Measurements from ENCODE around the gene IPCEF1. TPM values are rescaled to one million over a fixed set of nuclear protein-coding genes. Genes with fewer than 3 reads are reported as not detected.

IPCEF1 gene
- total RNA-seq, 1 experiment from 2014 or later: 0.48 TPM

- peaks cover 16 to 24% of the 10 kb centered on the region in 2 experiments for H3K9me3 Mint-ChIP-seq
- no CpG with 5 or more reads among the region's 2 CpGs for WGBS (ENCODE audit: extremely low coverage, insufficient read length, low lambda C conversion rate)
These were observed 186.5 kb downstream of the IPCEF1 start for GRCh38 chr6:154170106-154170505.

More at GRCh38 chr6:154170106-154170505, 186.5 kb downstream of the IPCEF1 start:
- H3K36me3 Mint-ChIP-seq (ENCODE audit: insufficient read depth in 1 of 3, low read depth in 3 of 3): peaks cover 0 to 4% (median 4%) of the 10 kb centered on the region in 3 experiments; a peak in 5 of 7 replicates
- H3K4me3 Mint-ChIP-seq: no peak overlapping the region
- Histone ChIP-seq H3K4me2 (ENCODE audit: insufficient read depth, insufficient read length, low read length) (no peak overlapping the region), H2BK12ac (ENCODE audit: insufficient read length, low read depth, low read length) (no peak overlapping the region), H3K14ac (ENCODE audit: insufficient read depth, low read length) (no peak overlapping the region), H3K4me1 (ENCODE audit: insufficient read depth, low read length) (no peaks in the 10 kb centered on the region), H4K20me1 (ENCODE audit: control insufficient read depth, insufficient read depth, insufficient read length) (no peaks in the 10 kb centered on the region), H3K9me3 (ENCODE audit: control insufficient read depth, low read depth, low read length) (no peaks in the 10 kb centered on the region), H3K9ac (ENCODE audit: extremely low read depth, insufficient read length, low read length) (no peak overlapping the region), H3K79me2 (ENCODE audit: insufficient read depth, low read length) (no peaks in the 10 kb centered on the region), H4K91ac (ENCODE audit: insufficient read length, low read depth, low read length) (no peak overlapping the region), H3K4ac (ENCODE audit: low read depth, low read length) (no peak overlapping the region), H3T11ph (ENCODE audit: low read length) (no peak overlapping the region), H3K56ac (ENCODE audit: insufficient read length, low read depth, low read length) (no peak overlapping the region), H2AK5ac (ENCODE audit: insufficient read length, low read length) (no peak overlapping the region), H2AFZ (ENCODE audit: low read length) (no peak overlapping the region), H3K23me2 (ENCODE audit: insufficient read length, low read depth, low read length, poor library complexity, severe bottlenecking) (no peaks in the 10 kb centered on the region), H3K18ac (ENCODE audit: insufficient read length, low read depth, low read length) (no peak overlapping the region), H3K23ac (ENCODE audit: insufficient read length, low read depth, low read length) (no peak overlapping the region), H4K5ac (ENCODE audit: insufficient read length, low read depth, low read length) (no peak overlapping the region), H3K79me1 (ENCODE audit: insufficient read depth, low read depth, low read length, poor library complexity, severe bottlenecking) (no peaks in the 10 kb centered on the region), H2BK15ac (ENCODE audit: low read depth, low read length) (no peak overlapping the region), H4K8ac (replicated peaks; ENCODE audit: insufficient read length, low read depth, low read length) (no peak overlapping the region), H3K27me3 (ENCODE audit: insufficient read depth, low read length) (no peaks in the 10 kb centered on the region), H2BK5ac (ENCODE audit: insufficient read length, low read length) (no peak overlapping the region), H2BK20ac (ENCODE audit: low read depth, low read length, poor library complexity, severe bottlenecking) (no peak overlapping the region), H3K27ac (ENCODE audit: insufficient read length, low read depth, low read length) (no peak overlapping the region), H2BK120ac (ENCODE audit: low read depth, low read length, poor library complexity, severe bottlenecking) (no peak overlapping the region)
- TF ChIP-seq CTCF (conservative IDR thresholded peaks at IDR 0.05): no peak
- no peak overlapping the region for H3K27ac Mint-ChIP-seq
- DNase-seq: no peak
- H3K27me3 Mint-ChIP-seq (ENCODE audit: low read depth): peaks cover 3% of the 10 kb centered on the region; the same call in 1 of the 2 replicates
- H3K4me1 Mint-ChIP-seq: peaks cover 3% of the 10 kb centered on the region in 2 experiments; a peak in 2 of 4 replicates

All from H9 (cell line).